ENCODE data around the gene STH.

The STH gene

GRCh38 chr17:45967378-45967777, 31.7 kb upstream of the STH start:
- DNase-seq (ENCODE audit: low spot score): no peak

GRCh38 chr17:45968732-45969131, 30.3 kb upstream of the STH start:
- DNase-seq (ENCODE audit: low spot score): no peak

DNA sequence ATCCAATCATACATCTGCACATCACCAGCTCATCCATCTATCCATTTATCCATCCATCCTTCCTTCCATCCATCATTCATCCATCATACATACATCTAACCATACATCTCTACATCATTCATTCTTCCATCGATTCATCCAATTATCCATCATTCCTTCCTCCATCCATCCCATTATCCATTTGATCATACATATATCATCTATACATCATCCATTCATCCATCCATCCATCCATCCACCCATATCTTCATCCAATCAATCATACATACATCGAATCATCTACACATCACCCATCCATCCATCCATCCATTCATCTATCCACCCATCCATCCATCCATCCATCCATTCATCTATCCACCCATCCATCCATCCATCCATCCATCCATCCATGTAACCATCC, 29.3 kb upstream of the STH start:
- DNase-seq (ENCODE audit: low spot score): no peak

GRCh38 chr17:45970659-45971058, 28.4 kb upstream of the STH start:
- DNase-seq (ENCODE audit: low spot score): no peak

DNA sequence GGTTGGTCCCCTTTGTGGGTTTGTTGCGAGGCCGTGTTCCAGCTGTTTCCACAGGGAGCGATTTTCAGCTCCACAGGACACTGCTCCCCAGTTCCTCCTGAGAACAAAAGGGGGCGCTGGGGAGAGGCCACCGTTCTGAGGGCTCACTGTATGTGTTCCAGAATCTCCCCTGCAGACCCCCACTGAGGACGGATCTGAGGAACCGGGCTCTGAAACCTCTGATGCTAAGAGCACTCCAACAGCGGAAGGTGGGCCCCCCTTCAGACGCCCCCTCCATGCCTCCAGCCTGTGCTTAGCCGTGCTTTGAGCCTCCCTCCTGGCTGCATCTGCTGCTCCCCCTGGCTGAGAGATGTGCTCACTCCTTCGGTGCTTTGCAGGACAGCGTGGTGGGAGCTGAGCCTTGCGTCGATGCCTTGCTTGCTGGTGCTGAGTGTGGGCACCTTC, 27.3 kb upstream of the STH start:
- DNase-seq (ENCODE audit: low spot score): no peak

DNA sequence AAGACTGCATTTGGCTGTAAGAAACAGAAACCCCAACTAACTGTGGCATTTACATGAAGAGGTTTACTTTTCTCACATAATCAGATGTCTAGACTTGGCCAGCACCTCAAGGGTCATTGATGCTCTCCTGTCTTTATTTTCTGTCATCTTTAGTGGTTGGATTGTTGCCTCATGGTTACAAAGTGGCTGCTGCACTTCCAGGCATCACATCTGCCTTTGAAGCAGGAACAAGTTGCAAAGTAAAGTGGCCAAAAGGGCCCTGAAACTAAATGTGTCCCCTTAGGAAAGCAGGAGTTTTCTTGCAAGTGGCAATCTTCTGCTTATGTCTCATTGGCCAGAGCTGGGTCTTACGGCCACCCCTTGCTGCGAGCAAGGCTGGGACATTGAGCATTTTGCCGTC, 26.5 kb upstream of the STH start:
- no peak for DNase-seq (ENCODE audit: low spot score)

DNA sequence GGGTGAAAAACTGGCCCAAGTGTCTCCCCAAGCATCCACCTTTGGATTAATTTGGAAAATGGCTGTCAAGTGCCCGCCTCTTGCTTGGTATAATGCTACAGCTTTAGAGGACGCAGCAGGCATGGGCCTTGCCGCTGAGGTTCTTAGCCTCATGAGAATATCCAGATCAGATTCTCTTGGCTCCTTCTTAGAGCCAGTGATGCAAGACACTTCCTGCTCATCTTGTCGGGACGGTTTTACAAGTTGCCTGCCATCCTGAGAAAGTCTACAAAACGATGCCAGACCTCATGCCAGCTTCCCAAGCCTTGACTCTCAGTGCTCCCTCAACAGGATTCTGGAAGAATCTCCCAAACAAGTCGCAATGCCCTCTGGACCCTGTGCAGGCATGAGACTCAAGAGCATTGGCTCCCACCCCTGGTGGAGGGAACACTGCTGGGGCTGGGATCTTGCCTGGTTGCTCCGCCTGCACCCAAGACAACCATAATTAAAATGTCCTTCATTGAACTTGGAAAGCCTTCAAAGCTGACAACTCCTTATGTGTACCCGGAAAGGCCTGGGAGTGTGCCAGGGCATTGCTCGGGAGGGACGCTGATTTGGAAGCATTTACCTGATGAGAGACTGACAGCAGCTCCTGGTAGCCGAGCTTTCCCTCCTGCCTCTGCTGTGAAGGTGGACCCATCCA, 25.8 kb upstream of the STH start:
- DNase-seq (ENCODE audit: low spot score): no peak

GRCh38 chr17:45973946-45974859, 24.8 kb upstream of the STH start:
- DNase-seq (ENCODE audit: low spot score): no peak

DNA sequence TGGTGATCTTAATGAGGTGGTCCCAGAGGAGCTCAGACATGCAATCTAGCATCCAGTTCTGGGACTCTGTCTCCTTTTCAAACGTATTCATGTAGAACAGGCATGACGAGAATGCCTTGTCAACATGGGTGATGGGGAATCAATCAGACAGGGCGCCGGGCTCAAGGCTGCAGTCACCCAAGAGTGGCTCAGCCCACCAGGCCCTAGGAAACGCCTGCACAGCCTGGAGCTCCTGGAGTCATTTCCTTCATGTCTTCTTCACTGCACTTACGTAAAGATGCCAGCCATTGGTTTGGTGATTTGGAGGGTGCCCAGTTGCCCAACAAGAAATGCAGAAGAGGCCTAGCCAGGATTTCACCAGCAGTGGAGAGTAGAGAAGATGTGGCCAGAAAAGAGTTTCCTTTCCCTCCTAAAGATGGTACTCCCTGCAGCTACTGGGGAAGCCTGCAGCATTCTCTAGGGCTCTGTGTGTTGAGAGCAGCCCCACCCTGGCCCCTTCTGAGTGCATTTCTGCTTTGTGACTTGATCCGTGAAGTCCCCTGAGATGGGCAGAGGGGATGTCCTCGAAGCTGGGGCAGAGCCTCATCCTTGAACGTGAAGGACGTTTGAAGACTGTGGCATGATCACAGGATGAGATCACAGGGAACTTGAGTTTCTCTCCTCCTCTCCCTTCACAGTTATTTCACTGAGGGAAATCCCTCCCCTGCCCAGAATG, 24.0 kb upstream of the STH start:
- no peak for DNase-seq (ENCODE audit: low spot score)

DNA sequence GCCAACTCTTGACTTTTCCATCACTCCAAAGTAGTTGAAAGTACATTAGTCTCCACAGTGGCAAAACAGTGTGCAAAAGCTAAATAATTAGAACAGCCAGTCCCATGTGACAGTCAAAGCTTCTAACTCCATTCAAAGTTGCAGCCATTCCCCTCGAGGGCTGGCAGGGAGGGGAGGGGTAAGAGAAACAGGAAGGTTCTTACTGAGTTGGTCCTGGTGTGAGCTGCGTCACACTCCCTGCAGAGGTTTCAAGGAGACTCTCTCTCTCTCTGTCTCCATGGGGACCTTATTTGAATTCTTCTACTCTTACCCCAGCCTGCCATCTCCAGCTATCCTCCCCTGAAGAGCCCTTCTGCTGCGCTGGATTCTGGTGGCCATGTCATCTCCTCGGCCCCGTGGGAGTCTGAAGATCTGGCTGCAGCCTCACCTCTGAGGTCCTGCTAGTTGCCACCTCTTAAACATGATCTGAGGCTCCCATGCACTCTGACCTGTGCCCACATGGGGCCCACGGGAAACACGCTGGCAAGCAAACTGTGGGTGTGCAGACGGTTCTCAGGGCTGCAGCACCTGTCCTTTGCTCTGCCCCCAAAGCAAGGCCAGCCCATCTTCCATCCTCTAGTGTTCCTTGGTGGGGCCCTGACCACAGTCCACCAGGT, 23.3 kb upstream of the STH start:
- no peak for DNase-seq (ENCODE audit: low spot score)

- DNase-seq (ENCODE audit: low spot score): no peak
Measured at GRCh38 chr17:45976391-45976754, 22.7 kb upstream of the STH start.

DNA sequence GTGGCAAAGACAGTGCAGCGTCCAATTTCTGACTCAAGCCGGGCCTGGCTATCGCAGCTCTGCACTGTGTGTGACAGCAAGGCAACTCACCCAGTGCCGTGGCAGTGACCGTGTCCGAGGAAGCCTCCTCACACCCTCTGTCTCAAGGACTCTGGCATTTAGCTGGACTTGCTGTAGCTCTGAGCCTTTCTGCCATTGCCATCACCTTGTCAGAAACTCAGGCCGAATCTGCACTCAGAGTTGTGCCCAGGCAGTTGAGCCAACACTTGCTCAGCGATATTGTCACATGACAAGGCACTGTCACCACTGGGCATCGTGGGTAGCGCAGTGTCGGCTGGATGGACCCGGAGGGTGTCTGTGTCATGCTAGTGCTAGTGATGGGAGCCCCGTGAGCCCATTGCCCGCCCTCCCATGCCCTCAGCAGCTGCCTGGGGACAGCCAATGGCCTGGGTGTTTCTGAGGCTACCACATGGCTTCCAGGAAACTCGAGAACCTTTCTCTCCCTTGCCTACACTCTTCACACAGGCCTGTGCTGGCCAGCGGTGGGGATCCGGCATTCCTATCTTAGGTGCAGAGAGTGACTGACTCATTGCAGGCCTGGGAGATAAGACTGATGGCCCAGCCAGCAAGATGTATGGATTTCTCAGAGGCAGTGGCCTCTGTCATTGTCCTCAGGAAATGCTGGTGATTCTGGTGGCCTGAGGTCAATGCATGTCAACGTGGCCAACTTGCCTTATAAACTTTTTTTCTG, 22.1 kb upstream of the STH start:
- no peak for DNase-seq (ENCODE audit: low spot score)

DNA sequence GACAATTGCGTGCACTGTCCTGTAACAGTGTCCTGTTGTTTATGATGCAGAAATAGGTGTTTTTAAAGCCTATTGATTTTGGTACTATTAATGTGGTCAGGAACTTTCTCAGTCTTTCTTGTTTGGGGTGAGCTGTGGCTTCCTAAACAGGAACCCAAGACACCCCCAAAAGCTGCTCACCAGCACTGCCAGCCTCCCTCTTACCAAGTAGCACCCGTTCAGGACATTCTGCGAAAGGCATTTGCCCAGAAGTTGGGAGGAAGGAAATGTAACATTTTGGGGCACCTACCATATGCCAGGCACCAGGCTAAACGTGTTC, 21.6 kb upstream of the STH start:
- no peak for DNase-seq (ENCODE audit: low spot score)

DNA sequence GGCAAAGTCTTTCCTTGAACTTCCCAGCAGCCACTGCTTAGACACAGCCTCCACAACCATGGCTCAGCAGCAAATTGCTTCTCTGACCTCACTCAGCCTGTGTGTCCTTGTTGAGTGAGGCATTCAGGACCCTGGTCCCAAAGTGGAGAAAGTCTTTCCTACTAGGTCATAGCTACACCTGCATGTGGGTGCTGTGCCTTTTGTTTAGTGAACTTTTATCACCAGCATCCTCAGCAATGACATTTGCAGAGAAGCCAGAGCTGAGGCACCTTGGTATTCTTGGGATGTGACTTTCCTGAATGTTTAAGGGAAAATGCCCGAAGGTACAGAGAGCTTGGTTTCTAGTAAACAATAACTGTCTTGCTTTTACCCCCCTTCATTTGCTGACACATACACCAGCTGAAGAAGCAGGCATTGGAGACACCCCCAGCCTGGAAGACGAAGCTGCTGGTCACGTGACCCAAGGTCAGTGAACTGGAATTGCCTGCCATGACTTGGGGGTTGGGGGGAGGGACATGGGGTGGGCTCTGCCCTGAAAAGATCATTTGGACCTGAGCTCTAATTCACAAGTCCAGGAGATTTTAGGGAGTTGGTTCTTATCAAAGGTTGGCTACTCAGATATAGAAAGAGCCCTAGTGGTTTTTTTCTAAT, 20.9 kb upstream of the STH start:
- DNase-seq (ENCODE audit: low spot score): no peak

GRCh38 chr17:45979137-45979536, 19.9 kb upstream of the STH start:
- DNase-seq (ENCODE audit: low spot score): no peak

DNA sequence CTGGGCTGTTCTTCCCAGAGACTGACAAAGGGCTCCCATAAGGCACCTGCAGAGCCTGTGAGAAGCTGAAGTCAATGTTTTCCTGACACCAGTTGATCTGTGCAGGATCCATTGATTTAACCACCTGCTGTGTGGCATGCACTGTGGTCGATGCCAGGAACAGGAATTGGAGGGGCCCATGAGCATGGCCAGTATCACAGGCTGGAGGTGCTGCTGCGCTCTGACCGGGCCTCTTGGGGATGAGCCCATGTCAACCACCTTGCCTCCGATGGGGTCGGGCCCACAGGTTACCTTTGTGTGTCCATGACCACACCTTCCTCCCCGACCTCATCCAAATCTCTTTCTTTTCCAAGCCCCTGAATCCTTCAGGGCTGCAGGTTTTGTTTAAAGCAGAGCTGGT, 18.2 kb upstream of the STH start:
- DNase-seq (ENCODE audit: low spot score): no peak

- no peak for DNase-seq (ENCODE audit: low spot score)
Measured at GRCh38 chr17:45981306-45981705, 17.7 kb upstream of the STH start.

- no peak for DNase-seq (ENCODE audit: low spot score)
Measured at GRCh38 chr17:45982791-45983613, 16.0 kb upstream of the STH start.

GRCh38 chr17:45983614-45984310, 15.3 kb upstream of the STH start:
- no peak for DNase-seq (ENCODE audit: low spot score)

DNA sequence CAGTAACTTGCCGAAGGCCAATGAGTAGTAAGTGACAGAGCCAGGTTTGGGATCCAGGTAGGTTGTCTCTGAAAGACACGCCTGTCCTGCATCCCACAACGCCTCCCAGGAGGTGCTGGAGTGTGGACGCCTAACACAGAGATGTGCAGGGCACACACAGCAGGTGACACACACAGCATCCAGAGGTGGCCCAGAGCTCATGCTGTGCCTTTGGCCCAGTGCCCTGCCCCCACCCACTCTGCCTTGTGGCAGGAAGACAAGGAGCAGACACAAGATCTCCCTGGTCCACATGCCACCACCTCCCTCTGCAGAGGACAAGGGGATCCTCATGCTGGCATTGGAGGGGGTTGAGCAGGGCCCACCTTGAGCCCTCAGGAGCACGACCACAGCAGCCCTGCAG, 14.7 kb upstream of the STH start:
- DNase-seq (ENCODE audit: low spot score): no peak

Measured in D341Med (cell line).